OCI-LY1 (cell line): ENCODE data around the gene TUT7.

ENCODE experiments used
- H2AFZ ChIP-seq: fragments of 200-600 bp; sonication (generic), shearing (Covaris generic); 2 replicates; pipeline ENCODE4 v1.6.0; 2014; ENCODE audit warnings: antibody characterized with exemption, mild to moderate bottlenecking, low read length
- H3F3A ChIP-seq: fragments of 200-600 bp; sonication (generic), shearing (Covaris generic); 2 replicates; pipeline ENCODE4 v1.6.0; 2014; ENCODE audit warnings: mild to moderate bottlenecking, antibody characterized with exemption, low read length, moderate library complexity; ENCODE audit not compliant: insufficient read depth
- H3K27ac ChIP-seq: fragments of 200-600 bp; sonication (generic); 2 replicates; pipeline ENCODE4 v1.5.1; 2014; ENCODE audit warnings: low read length, mixed run types, mild to moderate bottlenecking, low read depth; ENCODE audit not compliant: poor library complexity, severe bottlenecking
- H3K27me3 ChIP-seq: fragments of 200-600 bp; sonication (generic); 2 replicates; pipeline ENCODE4 v1.6.0; 2014; ENCODE audit warnings: antibody characterized with exemption, mild to moderate bottlenecking, low read length, moderate library complexity; ENCODE audit not compliant: insufficient read depth
- H3K36me3 ChIP-seq: fragments of 200-600 bp; sonication (generic); 2 replicates; pipeline ENCODE4 v1.6.1; 2014; ENCODE audit warnings: mild to moderate bottlenecking, antibody characterized with exemption, low read length, moderate library complexity, mixed read lengths; ENCODE audit not compliant: insufficient read depth
- H3K4me1 ChIP-seq: fragments of 200-600 bp; sonication (generic); 2 replicates; pipeline ENCODE4 v1.5.1; 2014; ENCODE audit warnings: mild to moderate bottlenecking, low read length, moderate library complexity; ENCODE audit not compliant: insufficient read depth, severe bottlenecking
- H3K4me2 ChIP-seq: fragments of 200-600 bp; sonication (generic), shearing (Covaris generic); 2 replicates; pipeline ENCODE4 v1.6.1; 2014; ENCODE audit warnings: low read length
- H3K4me3 ChIP-seq: fragments of 200-600 bp; sonication (generic); 2 replicates; pipeline ENCODE4 v1.5.1; 2014; ENCODE audit warnings: low read length, low read depth, mild to moderate bottlenecking, mixed read lengths; ENCODE audit not compliant: poor library complexity, severe bottlenecking
- H3K79me2 ChIP-seq: fragments of 200-600 bp; shearing (Covaris generic); 2 replicates; pipeline ENCODE4 v1.6.1; 2016; ENCODE audit warnings: mixed run types, low read length, mixed read lengths; ENCODE audit not compliant: insufficient read depth
- H3K9ac ChIP-seq: fragments of 200-600 bp; sonication (generic), shearing (Covaris generic); 2 replicates; pipeline ENCODE4 v1.6.1; 2014; ENCODE audit warnings: mild to moderate bottlenecking, low read length, mixed read lengths
- H3K9me2 ChIP-seq: fragments of 200-600 bp; sonication (generic), shearing (Covaris generic); 2 replicates; pipeline ENCODE4 v1.6.1; 2014; ENCODE audit warnings: low read depth, mild to moderate bottlenecking, low read length, mixed read lengths
- H3K9me3 ChIP-seq: fragments of 200-600 bp; shearing (Covaris generic); 2 replicates; pipeline ENCODE4 v1.6.1; 2014; ENCODE audit warnings: low read length, mixed read lengths
- H4K20me1 ChIP-seq: fragments of 200-600 bp; sonication (generic), shearing (Covaris generic); 2 replicates; pipeline ENCODE4 v1.6.0; 2016; ENCODE audit warnings: mild to moderate bottlenecking, low read length; ENCODE audit not compliant: insufficient read depth
- CTCF ChIP-seq: fragments of 200-600 bp; sonication (generic), shearing (Covaris generic); IDR thresholded peaks from 2 replicates; pipeline ENCODE4 v1.5.1; 2017; ENCODE audit warnings: mild to moderate bottlenecking, antibody characterized with exemption, low read length, moderate library complexity, mixed read lengths
- EZH2 ChIP-seq: fragments of 200-600 bp; sonication (generic), shearing (Covaris generic); IDR thresholded peaks from 2 replicates; pipeline ENCODE4 v1.8.0; 2017; ENCODE audit warnings: borderline replicate concordance, mixed run types, mild to moderate bottlenecking, antibody characterized with exemption, low read length, moderate library complexity, mixed read lengths

TUT7 gene

GRCh38 chr9:86257391-86257790, 96.8 kb downstream of the TUT7 start:
- Histone ChIP-seq H3K27ac (no peak overlapping the region), H3K9me2 (no peaks in the 10 kb centered on the region), H3K4me2 (no peak overlapping the region), H4K20me1 (no peaks in the 10 kb centered on the region), H3K79me2 (no peaks in the 10 kb centered on the region), H3F3A (no peaks in the 10 kb centered on the region), H3K9me3 (peaks cover 4% of the 10 kb centered on the region; the same call in 1 of the 2 replicates), H3K4me3 (no peak overlapping the region), H3K4me1 (no peaks in the 10 kb centered on the region), H3K27me3 (no peaks in the 10 kb centered on the region), H2AFZ (no peak overlapping the region), H3K9ac (no peak overlapping the region), H3K36me3 (peaks cover 6% of the 10 kb centered on the region; the same call in 1 of the 2 replicates)
- no peak for TF ChIP-seq CTCF
- TF ChIP-seq EZH2 = no peak

GRCh38 chr9:86256653-86257052, 97.6 kb downstream of the TUT7 start:
- Histone ChIP-seq H3K79me2 (no peaks in the 10 kb centered on the region), H3K9me2 (no peaks in the 10 kb centered on the region), H3K4me3 (no peak overlapping the region), H3K4me2 (no peak overlapping the region), H3K9me3 (peaks cover 6% of the 10 kb centered on the region; the same call in 1 of the 2 replicates), H3K36me3 (no peaks in the 10 kb centered on the region), H3K27me3 (no peaks in the 10 kb centered on the region), H3F3A (no peaks in the 10 kb centered on the region), H4K20me1 (no peaks in the 10 kb centered on the region), H2AFZ (no peak overlapping the region), H3K27ac (no peak overlapping the region), H3K9ac (no peak overlapping the region), H3K4me1 (no peaks in the 10 kb centered on the region)
- TF ChIP-seq EZH2 = no peak
- no peak for TF ChIP-seq CTCF

GRCh38 chr9:86253577-86253976, 100.6 kb downstream of the TUT7 start:
- H3K4me1 ChIP-seq = no peaks in the 10 kb centered on the region
- no peak overlapping the region for H3K4me2 ChIP-seq
- no peaks in the 10 kb centered on the region for H3K9me2 ChIP-seq
- H3K36me3 ChIP-seq = no peaks in the 10 kb centered on the region
- H3K9me3 ChIP-seq = peaks cover 6% of the 10 kb centered on the region; the same call in 1 of the 2 replicates
- H3F3A ChIP-seq = no peaks in the 10 kb centered on the region
- H3K79me2 ChIP-seq = no peaks in the 10 kb centered on the region
- no peaks in the 10 kb centered on the region for H4K20me1 ChIP-seq
- no peak overlapping the region for H3K9ac ChIP-seq
- H3K27ac ChIP-seq = no peak overlapping the region
- TF ChIP-seq CTCF = no peak
- no peak for TF ChIP-seq EZH2
- no peaks in the 10 kb centered on the region for H3K27me3 ChIP-seq
- no peak overlapping the region for H2AFZ ChIP-seq
- no peak overlapping the region for H3K4me3 ChIP-seq
